Erythroblast (primary cell): ENCODE results near the gene NUP107.

Experiments used
- GATA1 ChIP-seq: IDR thresholded peaks from 2 replicates; pipeline ENCODE4 v1.6.1; 2011; ENCODE audit warnings: low read depth, mild to moderate bottlenecking, control low read depth, low read length, moderate library complexity
- POLR2A ChIP-seq: IDR thresholded peaks from 2 replicates; pipeline ENCODE4 v1.6.1; 2011; ENCODE audit warnings: mild to moderate bottlenecking, low read length

GRCh38 chr12:68727776-68728175 is 41.0 kb downstream of the NUP107 start:
- TF ChIP-seq POLR2A: no peak
- TF ChIP-seq GATA1: no peak
